GM12874 (cell line): Measurements from ENCODE around the gene PLEKHH2.

Experiments
- CTCF ChIP-seq: IDR thresholded peaks from 2 replicates; pipeline ENCODE4 v1.5.1; 2011; ENCODE audit warnings: low read depth, mild to moderate bottlenecking, control low read depth, low read length, moderate library complexity; ENCODE audit not compliant: insufficient read depth

PLEKHH2 gene

GRCh38 chr2:43699761-43700160, 62.7 kb downstream of the PLEKHH2 start:
- TF ChIP-seq CTCF: no peak

DNA sequence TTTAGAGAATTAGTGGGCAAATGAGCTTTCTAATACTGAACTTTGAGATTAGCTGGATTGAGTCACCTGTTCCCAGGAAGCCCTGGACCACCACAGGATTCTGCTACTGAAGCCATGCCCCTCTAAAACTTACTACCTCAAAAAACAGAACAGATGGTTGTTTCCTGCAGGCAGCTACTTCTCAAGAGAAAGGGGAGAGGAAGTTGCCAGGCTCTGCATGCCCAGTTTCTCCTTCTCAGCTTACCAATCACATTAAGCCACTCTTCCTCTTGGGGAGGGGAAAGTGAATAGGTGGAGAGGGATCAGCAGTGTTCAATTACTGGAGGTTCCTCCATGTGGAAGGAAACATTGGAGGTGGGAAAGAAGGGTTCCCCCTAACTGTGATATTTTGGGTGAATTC, 64.1 kb downstream of the PLEKHH2 start:
- no peak for TF ChIP-seq CTCF

GRCh38 chr2:43707255-43708015, 70.4 kb downstream of the PLEKHH2 start:
- no peak for TF ChIP-seq CTCF

DNA sequence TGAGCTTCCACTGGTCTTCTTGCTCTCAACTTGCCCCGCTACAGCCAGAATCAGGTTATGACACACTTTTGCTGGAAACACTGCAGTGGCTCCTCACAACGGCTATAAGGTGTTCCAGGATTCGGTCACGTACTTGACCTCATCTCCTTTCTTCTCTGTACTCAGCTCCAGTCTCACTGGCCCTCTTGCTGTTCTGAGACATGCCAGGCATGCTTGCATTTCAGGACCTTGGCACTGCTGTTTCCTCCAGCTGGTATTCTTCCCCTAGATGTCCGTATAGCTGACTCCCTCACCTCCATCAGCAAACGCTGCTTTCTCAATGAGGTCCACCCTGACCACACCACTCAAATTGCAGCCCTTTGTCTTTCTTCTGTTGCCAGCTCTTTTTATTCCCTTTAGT, 71.1 kb downstream of the PLEKHH2 start:
- no peak for TF ChIP-seq CTCF

DNA sequence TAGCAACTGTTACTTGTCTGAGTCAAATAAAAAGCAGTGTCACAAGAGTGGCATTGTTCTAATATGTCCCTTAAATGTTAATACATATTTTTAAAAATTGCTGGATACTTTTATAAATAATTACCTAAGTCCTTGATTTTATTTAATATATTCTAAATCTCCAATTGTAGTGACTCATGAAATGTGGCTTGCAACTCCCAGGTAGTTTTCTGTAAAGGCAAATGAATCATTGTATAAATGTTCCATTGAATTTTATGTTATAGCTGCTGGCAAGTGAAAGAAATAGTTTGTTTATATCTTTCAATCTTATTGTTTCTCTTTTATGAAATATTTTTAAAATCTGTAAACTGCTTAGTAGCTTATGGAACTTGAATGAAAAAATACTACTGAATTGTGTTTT, 71.8 kb downstream of the PLEKHH2 start:
- TF ChIP-seq CTCF: no peak

DNA sequence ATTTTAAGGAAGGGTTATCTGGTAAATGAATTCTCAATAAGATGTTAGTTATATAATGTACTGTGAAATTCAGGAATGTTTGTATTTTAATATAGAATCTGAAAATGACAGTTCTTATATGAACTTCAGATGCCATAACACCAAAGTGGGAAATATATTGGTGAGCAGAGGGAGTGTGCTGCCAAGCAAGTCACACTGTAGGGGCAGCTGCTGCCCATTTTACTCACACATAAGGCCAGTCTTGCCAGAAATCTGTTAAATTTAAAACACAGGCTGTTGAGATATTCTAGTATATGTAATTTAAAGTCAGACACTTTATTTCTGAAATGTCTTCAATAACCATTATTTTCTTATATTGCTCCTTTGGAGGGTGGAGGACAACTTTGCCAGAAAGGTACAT, 73.8 kb downstream of the PLEKHH2 start:
- no peak for TF ChIP-seq CTCF

DNA sequence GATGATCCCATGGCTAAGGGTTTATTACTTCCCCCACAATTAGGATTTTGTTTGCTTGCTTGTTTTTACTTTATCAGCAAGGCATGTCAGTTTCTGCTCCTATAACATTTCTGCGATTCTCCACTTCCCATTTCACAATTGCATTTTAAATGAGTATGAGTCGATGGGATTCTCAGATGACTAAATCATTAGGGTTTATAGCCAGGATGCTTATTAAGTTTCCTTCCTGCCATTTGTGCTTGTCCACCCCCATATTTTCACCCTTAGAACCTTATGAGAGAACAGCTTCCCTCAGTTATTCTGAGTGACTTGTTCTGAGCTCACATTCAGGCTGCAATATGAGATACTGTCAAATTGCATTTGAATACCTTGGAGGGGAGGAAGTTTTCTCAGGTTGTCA, 77.1 kb downstream of the PLEKHH2 start:
- no peak for TF ChIP-seq CTCF
